Lower lobe of right lung (tissue), 2 donors: ENCODE data around the gene KRT74. TPM values are rescaled to one million over a fixed set of nuclear protein-coding genes. Genes with fewer than 3 reads are reported as not detected.

ENCODE experiments used
- ATAC-seq, 2 donors: fragments of 200-7000 bp; cut with Tn5 transposase; one replicate each; pipeline ENCODE4 v1.9.1; 2020 to 2022; ENCODE audit warnings: mild to moderate bottlenecking in 2 of 2, moderate library complexity in 2 of 2
- DNase-seq: peaks from one replicate; pipeline ENCODE4 v3.0.0-alpha.2; 2020
- H3K27ac ChIP-seq: fragments of 200-600 bp; one replicate; pipeline ENCODE4 v1.8.0; 2022
- H3K27me3 ChIP-seq: fragments of 200-600 bp; one replicate; pipeline ENCODE4 v1.8.0; 2022; ENCODE audit warnings: low read depth
- H3K36me3 ChIP-seq: fragments of 200-600 bp; one replicate; pipeline ENCODE4 v1.8.0; 2022; ENCODE audit warnings: mild to moderate bottlenecking
- H3K4me1 ChIP-seq: fragments of 200-600 bp; one replicate; pipeline ENCODE4 v1.8.0; 2022
- H3K4me3 ChIP-seq: fragments of 200-600 bp; one replicate; pipeline ENCODE4 v1.8.0; 2022; ENCODE audit warnings: mild to moderate bottlenecking
- H3K9me3 ChIP-seq: fragments of 200-600 bp; one replicate; pipeline ENCODE4 v1.8.0; 2022
- intact Hi-C: fragments of 100-400 bp; cut with DNase I; formaldehyde crosslinking; loops from one replicate; pipeline ENCODE4 v1.11.0; 2022
- total RNA-seq: library from RNA; stranded (reverse); fragmentation: NEBNext Ultra II Directional; extraction: Animal tissue kit (Norgen Biotek cat#: 25700); gene quantifications from one replicate; pipeline ENCODE4 v1.2.1, GENCODE V29; 2021
- TF ChIP-seq, protein P1 (sequence below): fragments of 200-600 bp; IDR thresholded peaks from one replicate; pipeline ENCODE4 v1.8.0; 2022; ENCODE audit warnings: antibody characterized with exemption, mild to moderate bottlenecking
- donor health status: DM: no; HTN: yes; CAD: no; lungs with severe emphysema.

KRT74 gene
- total RNA-seq, 1 donor from 2014 or later: not detected

DNA sequence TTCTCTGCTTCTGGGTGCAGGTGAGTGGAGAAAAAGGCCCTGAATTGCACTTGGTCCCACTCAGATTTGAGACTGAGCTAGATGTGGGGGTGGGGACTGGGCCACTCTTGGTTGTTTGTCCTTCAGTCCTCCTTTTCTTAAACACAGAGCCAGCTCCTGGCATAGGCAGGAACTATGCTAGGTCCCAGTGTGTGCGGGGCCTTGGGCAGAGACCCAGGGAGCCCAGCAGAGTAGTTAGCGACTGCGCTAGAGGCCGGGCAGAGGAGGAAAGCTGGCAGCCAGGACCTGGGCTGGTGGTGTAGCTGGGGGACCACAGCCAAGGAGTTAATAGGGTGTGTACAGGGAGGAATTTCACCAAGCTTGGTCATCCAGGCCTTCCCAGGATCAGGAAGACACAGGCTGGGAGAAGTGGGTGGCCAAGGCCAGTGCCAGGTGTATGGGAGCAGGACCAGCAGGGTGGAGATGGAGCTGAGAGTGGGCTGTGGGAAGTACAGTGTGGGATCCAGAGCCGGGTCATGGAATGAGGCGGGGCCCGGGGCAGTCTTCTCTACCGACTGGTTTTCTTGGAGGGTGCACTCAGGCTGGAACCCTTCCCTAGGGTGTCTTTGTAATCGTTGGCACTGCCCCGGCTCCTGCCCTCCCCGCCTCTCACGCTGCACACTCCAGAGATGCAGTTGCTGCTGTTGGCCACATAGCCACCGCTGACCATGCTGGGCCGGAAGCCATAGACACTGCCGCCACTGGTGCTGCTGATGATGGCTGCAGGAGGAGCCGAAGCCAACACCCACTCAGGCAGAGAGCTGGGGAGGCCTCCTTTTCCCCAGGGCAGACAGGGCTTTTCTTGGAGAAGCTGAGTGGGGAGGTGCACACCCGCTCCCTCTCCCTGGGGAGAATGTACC is 29.4 kb downstream of the KRT74 start:
- DNase-seq: no peak
- H3K27me3 ChIP-seq: peaks cover 3% of the 10 kb centered on the region
- no peak overlapping the region for H3K4me3 ChIP-seq
- peaks cover 3% of the 10 kb centered on the region for H3K4me1 ChIP-seq
- H3K36me3 ChIP-seq: no peaks in the 10 kb centered on the region
- TF ChIP-seq, protein P1, sequence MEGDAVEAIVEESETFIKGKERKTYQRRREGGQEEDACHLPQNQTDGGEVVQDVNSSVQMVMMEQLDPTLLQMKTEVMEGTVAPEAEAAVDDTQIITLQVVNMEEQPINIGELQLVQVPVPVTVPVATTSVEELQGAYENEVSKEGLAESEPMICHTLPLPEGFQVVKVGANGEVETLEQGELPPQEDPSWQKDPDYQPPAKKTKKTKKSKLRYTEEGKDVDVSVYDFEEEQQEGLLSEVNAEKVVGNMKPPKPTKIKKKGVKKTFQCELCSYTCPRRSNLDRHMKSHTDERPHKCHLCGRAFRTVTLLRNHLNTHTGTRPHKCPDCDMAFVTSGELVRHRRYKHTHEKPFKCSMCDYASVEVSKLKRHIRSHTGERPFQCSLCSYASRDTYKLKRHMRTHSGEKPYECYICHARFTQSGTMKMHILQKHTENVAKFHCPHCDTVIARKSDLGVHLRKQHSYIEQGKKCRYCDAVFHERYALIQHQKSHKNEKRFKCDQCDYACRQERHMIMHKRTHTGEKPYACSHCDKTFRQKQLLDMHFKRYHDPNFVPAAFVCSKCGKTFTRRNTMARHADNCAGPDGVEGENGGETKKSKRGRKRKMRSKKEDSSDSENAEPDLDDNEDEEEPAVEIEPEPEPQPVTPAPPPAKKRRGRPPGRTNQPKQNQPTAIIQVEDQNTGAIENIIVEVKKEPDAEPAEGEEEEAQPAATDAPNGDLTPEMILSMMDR: no peak
- H3K27ac ChIP-seq: no peak overlapping the region
- no peak for ATAC-seq
- intact Hi-C loops: no loop called here
- no peaks in the 10 kb centered on the region for H3K9me3 ChIP-seq

DNA sequence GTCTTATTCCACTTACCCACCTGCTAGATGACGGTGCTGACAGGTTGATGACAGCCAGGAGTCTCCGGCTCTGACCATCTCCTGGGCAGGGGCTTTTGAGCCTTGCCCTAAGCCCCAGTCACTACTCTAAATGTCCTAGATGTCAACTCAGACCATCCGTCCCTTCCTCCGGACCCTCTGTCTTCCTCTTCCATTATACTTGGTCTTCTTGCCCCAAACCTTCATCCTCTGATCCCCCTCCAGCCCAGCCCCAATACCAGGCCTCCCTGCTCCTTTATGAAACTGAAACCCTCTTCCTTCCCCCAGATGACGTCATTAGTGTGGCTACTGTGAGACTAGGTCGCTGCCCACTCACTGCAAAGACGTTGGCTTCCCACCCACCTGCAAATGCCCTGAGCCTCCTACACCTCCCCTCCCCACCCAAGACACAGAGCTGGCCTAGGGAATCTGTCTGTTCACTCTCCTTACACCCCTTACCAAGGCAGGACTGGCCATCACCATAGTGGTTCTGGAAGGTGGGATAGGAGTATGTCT is 30.8 kb downstream of the KRT74 start:
- peaks cover 3% of the 10 kb centered on the region for H3K27me3 ChIP-seq
- no peak for ATAC-seq
- H3K27ac ChIP-seq: no peak overlapping the region
- intact Hi-C loops: no loop called here
- TF ChIP-seq, protein P1: no peak
- no peak overlapping the region for H3K4me3 ChIP-seq
- H3K36me3 ChIP-seq: no peaks in the 10 kb centered on the region
- peaks cover 4% of the 10 kb centered on the region for H3K4me1 ChIP-seq
- H3K9me3 ChIP-seq: no peaks in the 10 kb centered on the region
- DNase-seq: no peak

DNA sequence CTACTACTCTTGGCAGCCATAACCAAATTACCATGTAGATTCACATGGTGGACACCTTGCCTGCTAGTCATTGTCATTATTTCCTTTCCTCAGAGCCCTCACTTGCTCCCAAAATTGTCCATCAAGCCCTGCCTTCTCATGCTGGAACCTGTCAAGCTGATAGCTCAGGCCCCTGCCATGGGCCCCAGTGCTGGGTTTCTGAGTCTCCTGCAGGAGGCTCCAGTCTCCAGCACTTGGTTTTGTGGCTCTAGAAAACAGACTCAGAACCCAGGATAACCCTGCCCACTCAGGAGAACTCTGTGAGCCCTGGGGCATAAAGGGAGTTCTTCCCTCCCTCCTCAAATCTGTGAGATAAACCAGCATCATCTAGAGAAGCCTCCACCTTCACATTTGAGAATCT is 31.5 kb downstream of the KRT74 start:
- TF ChIP-seq, protein P1: no peak
- no peaks in the 10 kb centered on the region for H3K9me3 ChIP-seq
- peaks cover 4% of the 10 kb centered on the region for H3K4me1 ChIP-seq
- H3K27me3 ChIP-seq: peaks cover 3% of the 10 kb centered on the region
- no peaks in the 10 kb centered on the region for H3K36me3 ChIP-seq
- no peak overlapping the region for H3K27ac ChIP-seq
- intact Hi-C loops: no loop called here
- ATAC-seq (no peak), DNase-seq (no peak)
- H3K4me3 ChIP-seq: no peak overlapping the region

DNA sequence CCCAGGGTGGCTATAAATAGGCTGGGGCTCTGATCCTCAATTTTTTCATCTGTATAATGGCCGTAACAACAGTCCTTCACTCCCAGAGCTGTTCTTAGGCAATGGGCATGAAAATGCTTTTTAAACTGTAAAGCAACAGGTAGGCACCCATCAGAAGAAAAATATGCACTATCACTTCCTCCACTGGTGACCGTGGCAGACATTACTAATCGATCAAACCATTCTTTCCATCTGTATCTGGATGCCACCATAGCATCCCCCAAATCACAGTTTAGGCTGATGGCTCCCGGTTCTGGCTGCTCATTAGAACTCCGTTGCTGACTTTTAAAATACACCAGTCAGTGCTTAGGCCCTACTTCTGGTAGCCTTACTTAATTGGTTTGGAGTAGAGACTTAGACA is 31.9 kb downstream of the KRT74 start:
- Histone ChIP-seq H3K27ac (no peak overlapping the region), H3K27me3 (peaks cover 3% of the 10 kb centered on the region), H3K4me3 (no peak overlapping the region), H3K4me1 (peaks cover 4% of the 10 kb centered on the region), H3K36me3 (no peaks in the 10 kb centered on the region), H3K9me3 (no peaks in the 10 kb centered on the region)
- no peak for DNase-seq
- TF ChIP-seq, protein P1: no peak
- intact Hi-C loops: no loop called here
- no peak for ATAC-seq

DNA sequence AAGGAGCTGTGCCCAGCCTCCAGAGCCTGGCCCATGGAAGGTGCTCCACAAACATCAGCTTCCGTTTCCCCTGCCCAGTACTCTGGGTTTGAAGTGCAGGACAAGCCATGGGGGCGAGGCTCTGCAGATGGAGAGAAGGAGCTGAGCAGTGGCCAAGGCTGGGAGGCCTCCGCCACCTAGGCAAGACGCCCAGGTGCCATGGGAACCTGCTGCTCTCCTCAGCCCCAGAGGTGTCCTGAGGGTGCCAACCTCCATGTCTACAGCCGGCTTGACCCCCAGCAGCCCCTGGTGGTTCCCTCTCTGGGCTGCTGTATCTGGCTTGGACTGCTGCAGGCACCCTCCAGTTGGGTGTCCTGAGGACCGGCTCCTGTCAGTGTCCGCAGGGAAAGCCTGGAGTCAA is 33.1 kb downstream of the KRT74 start:
- Histone ChIP-seq H3K36me3 (no peaks in the 10 kb centered on the region), H3K4me3 (no peak overlapping the region), H3K4me1 (peaks cover 4% of the 10 kb centered on the region), H3K27ac (no peak overlapping the region), H3K27me3 (no peaks in the 10 kb centered on the region), H3K9me3 (no peaks in the 10 kb centered on the region)
- TF ChIP-seq, protein P1: no peak
- ATAC-seq (no peak), DNase-seq (no peak)
- intact Hi-C loops: no loop called here
